Liver (tissue), 3 donors: Measurements from ENCODE around the gene FNTB.

Experiments used
- ATF3 ChIP-seq: IDR thresholded peaks from 2 replicates; pipeline ENCODE4 v1.6.1; 2016; ENCODE audit warnings: antibody characterized with exemption
- CTCF ChIP-seq: fragments of 150-350 bp; IDR thresholded peaks from 2 replicates; pipeline ENCODE4 v1.5.1; 2017; ENCODE audit warnings: improper control_type of control experiment, low read depth, low read length; ENCODE audit not compliant: missing input control
- EGR1 ChIP-seq, 2 donors: IDR thresholded peaks; 2 replicates each; pipeline ENCODE4 v1.6.1; 2016 to 2018; ENCODE audit warnings: antibody characterized with exemption in 2 of 2, low read depth in 2 of 2
- FOXA1 ChIP-seq: IDR thresholded peaks from 2 replicates; pipeline ENCODE4 v1.6.1; 2016; ENCODE audit warnings: antibody characterized with exemption
- HNF4A ChIP-seq, 2 donors: conservative IDR thresholded peaks; 2 replicates each; pipeline ENCODE4 v1.6.1; 2016; ENCODE audit warnings: antibody characterized with exemption in 2 of 2, mild to moderate bottlenecking in 2 of 2
- JUND ChIP-seq, 2 donors: IDR thresholded peaks; 2 replicates each; pipeline ENCODE4 v1.6.1; 2016; ENCODE audit warnings: antibody characterized with exemption in 2 of 2
- MAX ChIP-seq: IDR thresholded peaks from 2 replicates; pipeline ENCODE4 v1.6.1; 2016; ENCODE audit warnings: antibody characterized with exemption
- NR2F2 ChIP-seq: IDR thresholded peaks from 2 replicates; pipeline ENCODE4 v1.6.1; 2016; ENCODE audit warnings: antibody characterized with exemption
- RAD21 ChIP-seq, 2 donors: IDR thresholded peaks; 2 replicates each; pipeline ENCODE4 v1.6.1; 2016; ENCODE audit warnings: antibody characterized with exemption in 2 of 2, mild to moderate bottlenecking in 2 of 2
- SP1 ChIP-seq: IDR thresholded peaks from 2 replicates; pipeline ENCODE4 v1.6.1; 2018; ENCODE audit warnings: antibody characterized with exemption, mild to moderate bottlenecking
- TAF1 ChIP-seq: conservative IDR thresholded peaks from 2 replicates; pipeline ENCODE4 v1.6.1; 2016; ENCODE audit warnings: antibody characterized with exemption, mild to moderate bottlenecking
- YY1 ChIP-seq: IDR thresholded peaks from 2 replicates; pipeline ENCODE4 v1.6.1; 2016; ENCODE audit warnings: antibody characterized with exemption, mild to moderate bottlenecking
- TF ChIP-seq, protein P1 (sequence below): IDR thresholded peaks from 2 replicates; pipeline ENCODE4 v1.6.1; 2016; ENCODE audit warnings: antibody characterized with exemption, mild to moderate bottlenecking
- donor health status: healthy.
- donor health status: healthy.

GRCh38 chr14:65038966-65039365 is 52.3 kb downstream of the FNTB start:
- TF ChIP-seq JUND (IDR thresholded peaks at IDR 0.05) (no peak), CTCF (no peak), YY1 (no peak), HNF4A (conservative IDR thresholded peaks at IDR 0.05) (no peak), FOXA1 (no peak), TAF1 (no peak), SP1 (no peak), MAX (no peak), RAD21 (IDR thresholded peaks at IDR 0.05) (no peak), NR2F2 (no peak), EGR1 (IDR thresholded peaks at IDR 0.05; ENCODE audit: low read depth in 2 of 2) (no peak), ATF3 (no peak)
- TF ChIP-seq, protein P1, sequence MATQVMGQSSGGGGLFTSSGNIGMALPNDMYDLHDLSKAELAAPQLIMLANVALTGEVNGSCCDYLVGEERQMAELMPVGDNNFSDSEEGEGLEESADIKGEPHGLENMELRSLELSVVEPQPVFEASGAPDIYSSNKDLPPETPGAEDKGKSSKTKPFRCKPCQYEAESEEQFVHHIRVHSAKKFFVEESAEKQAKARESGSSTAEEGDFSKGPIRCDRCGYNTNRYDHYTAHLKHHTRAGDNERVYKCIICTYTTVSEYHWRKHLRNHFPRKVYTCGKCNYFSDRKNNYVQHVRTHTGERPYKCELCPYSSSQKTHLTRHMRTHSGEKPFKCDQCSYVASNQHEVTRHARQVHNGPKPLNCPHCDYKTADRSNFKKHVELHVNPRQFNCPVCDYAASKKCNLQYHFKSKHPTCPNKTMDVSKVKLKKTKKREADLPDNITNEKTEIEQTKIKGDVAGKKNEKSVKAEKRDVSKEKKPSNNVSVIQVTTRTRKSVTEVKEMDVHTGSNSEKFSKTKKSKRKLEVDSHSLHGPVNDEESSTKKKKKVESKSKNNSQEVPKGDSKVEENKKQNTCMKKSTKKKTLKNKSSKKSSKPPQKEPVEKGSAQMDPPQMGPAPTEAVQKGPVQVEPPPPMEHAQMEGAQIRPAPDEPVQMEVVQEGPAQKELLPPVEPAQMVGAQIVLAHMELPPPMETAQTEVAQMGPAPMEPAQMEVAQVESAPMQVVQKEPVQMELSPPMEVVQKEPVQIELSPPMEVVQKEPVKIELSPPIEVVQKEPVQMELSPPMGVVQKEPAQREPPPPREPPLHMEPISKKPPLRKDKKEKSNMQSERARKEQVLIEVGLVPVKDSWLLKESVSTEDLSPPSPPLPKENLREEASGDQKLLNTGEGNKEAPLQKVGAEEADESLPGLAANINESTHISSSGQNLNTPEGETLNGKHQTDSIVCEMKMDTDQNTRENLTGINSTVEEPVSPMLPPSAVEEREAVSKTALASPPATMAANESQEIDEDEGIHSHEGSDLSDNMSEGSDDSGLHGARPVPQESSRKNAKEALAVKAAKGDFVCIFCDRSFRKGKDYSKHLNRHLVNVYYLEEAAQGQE, result no peak
